GM21390 (cell line): ENCODE results near the gene PHKA1.
"Not testable (repeated sequence)": the region's sequence is repeated elsewhere in the genome, so short reads cannot be mapped to it uniquely, and the experiment has no call there.

ENCODE experiments used
- ATAC-seq: cut with Tn5 transposase; IDR thresholded peaks from one replicate; pipeline ENCODE4 v1.9.1; 2021; ENCODE audit not compliant: unreplicated experiment

The PHKA1 gene

DNA sequence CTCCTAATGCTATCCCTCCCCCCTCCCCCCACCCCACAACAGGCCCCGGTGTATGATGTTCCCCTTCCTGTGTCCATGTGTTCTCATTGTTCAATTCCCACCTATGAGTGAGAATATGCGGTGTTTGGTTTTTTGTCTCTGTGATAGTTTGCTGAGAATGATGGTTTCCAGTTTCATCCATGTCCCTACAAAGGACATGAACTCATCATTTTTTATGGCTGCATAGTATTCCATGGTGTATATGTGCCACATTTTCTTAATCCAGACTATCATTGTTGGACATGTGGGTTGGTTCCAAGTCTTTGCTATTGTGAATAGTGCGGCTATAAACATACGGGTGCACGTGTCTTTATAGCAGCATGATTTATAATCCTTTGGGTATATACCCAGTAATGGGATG is 44.6 kb downstream of the PHKA1 start:
- ATAC-seq, result not testable (repeated sequence)

DNA sequence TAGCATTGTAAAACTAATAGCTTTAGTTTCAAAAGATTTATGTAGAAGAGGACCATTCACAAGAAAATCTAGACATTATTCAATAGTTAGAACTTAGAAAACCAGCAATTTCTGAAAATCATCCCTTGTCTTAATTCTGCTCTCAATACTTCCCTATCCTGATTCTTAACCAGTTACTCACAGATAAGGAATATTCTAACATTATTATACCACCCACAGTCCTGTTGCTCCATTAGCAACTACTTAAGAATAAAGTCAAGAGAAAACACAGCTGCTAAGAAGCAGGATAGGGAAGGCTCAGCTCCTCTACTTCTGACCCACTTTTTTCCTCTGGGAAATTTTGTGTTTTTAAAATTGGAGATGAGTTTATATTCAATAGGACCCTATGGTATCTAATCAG is 47.7 kb downstream of the PHKA1 start:
- no peak for ATAC-seq

DNA sequence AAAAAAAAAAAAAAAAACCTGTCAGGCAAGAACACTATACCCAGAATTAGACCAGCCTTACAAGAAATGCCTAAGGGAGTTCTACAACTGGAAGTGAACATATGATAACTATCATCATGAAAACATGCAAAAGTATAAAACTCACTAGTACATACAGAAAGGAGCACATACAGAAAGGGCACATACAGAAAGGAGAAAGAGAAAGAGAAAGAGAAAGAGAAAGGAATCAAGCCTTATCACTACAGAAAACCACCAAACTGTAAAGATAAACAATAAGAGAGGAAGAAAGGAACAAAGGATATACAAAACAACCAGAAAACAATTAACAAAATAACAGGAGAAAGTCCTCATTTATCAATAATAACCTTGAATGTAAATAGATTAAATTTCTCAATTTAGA is 50.4 kb downstream of the PHKA1 start:
- peak; percentile 61 for ATAC-seq

DNA sequence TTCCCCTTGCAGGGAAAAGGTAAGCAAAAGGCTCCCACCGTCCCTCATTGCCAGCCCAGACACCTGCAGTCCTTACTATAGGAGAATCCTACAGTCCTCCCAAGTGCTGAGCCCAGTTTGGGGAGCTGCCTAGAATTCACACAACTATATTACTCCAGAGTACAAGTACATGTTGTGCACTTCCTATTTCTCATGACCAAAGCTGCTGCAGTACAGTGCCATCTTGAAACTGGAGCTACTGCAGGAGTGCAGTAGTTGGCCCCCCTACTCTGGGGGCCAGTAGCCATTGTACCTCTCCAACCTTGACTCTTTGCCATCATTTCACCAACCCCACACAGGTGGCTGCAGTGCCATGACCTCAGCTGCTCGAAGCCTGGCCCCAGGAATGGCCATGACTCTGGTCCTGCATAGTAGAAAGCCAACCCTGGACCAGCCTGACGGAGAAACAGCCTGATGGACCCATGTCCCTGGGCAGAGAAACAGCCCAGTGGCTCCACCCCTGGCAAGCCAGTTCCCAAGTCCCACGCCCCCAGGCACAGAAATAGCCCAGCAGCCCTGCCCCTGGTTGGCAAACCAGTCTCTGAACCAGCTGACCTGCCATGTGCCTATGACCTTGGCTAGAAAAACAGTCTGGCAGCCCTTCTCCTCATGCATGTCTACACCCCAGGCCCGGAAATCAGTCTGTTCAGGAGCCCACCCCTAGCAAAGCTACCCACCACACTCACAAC is 51.9 kb downstream of the PHKA1 start:
- no peak for ATAC-seq

DNA sequence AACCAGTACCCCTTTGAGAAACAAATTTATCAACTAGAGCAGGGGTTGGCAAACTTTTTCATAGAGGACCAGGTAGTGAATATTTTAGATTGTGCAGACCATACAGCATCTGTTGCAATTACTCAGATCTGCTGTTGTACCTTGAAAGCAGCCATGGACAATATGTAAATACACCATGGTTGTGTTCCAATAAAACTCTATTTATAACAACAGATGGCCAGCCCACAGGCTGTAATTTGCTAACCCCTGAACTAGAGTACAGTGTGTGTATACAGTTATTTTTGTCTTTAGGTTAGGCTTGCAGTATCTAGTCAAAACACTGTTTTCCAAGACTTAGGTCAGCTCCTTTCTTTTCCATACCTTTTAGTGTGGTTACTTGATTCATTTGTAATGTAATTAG is 54.4 kb downstream of the PHKA1 start:
- ATAC-seq, result no peak

DNA sequence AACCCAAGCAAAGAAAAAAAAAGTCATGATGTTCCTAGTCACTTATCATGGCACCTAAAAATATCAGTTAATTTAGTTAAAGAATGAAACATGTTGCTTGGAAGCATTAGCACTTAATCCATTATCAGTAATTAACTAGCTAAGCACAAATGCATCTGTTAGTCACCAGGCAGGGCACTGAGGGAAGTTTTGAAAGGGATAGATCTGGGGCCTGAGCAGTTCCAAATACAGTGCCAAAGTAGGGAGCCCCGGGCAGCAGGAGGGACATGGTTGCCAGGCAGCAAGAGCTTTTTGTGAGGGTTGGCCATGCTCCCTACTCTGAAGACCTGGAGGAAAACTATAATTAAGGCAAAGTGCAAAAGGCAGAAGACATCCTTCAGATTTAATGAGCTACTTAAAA is 62.0 kb downstream of the PHKA1 start:
- ATAC-seq, result no peak

DNA sequence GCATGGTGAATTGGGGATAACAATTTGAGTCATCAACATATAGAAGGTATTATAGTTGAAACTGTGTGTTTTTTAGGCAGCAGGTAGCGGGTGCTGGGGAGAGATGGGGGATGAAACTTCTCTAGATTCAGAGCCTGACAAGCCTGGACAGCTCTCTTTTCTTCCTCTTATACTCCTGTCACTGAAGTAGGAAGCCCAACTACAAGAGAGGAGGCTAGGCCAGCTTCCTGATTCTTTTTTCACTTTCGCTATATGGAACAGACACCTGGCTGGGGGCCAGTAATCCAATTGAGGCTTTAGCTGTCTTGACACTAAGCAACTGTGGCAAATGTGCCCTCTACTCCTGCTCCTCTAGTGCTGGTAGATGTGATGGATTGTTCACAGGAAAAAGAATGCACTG is 69.2 kb downstream of the PHKA1 start:
- peak; percentile 55 for ATAC-seq

DNA sequence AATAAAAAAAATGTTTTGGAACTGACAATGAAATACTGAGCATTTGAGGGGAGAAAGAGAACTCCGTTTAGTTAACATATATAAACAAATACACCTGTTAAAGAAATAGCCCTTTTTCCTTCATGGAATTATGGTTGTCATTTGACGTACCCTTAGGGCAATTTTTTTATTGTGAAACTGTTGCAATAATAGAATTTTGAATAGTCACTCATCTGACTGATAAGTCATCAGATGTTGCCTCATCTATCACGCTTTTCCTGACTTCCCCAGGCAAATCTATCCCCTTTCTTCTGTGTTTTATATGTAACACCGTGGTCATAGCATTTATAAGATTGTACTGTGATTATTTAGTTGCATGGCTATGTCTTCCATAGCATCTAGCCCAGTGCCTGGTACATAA is 72.5 kb downstream of the PHKA1 start:
- no peak for ATAC-seq

DNA sequence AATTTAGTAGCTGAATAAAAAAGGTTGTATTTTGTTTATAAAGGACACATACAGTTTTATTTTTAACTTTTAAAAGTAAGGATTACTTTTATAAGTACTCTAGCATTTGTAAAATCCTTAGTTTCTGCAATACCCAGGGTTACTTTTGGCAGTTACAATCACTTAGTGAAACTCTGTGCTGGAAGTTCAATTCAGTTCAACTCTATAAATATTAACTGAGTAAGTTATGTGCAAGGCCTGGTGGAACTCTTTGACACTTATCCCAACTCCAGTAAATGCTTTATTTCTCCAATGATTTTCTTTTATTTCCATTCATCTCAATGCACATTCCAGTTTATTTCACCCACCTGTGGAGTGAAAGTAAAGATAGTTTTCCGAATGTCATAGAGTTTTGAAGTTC is 78.2 kb downstream of the PHKA1 start:
- ATAC-seq, result no peak

DNA sequence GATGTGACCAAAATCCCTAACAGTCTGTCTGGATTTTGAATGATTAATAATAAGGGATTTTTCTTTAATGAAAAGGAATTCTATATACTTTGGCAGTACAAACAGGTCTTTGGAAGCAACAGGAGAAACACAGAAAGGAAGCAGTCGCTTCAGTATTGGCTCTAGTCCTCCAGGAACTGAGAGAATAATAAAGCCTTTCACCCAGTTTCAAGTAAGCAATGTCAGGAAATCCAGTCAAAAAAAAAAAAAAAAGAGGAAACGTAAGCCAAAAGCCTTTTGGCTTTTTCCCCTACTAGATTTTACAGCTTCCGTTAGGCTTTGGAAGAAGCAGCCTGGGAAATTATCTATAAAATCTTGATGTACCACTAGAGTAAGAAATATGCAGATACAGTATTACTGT is 79.8 kb downstream of the PHKA1 start:
- no peak for ATAC-seq

DNA sequence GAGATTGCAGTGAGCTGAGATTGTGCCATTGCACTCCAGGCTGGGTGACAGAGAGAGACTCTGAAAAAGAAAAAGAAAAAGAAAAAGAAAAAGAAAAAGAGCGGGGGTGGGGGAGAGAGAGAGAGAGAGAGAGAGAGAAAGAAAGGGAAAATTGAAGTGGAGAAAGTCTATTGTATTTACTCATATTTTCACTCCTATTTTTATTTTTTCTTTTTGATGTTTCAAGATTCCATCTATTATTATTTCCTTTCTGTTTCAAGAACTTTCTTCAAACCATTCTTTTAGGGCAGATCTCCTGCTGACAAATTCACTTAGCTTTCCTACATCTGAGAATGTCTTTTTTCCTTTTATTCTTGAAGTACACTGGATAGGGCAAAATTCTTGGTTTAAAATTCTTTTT is 83.9 kb downstream of the PHKA1 start:
- ATAC-seq, result no peak

DNA sequence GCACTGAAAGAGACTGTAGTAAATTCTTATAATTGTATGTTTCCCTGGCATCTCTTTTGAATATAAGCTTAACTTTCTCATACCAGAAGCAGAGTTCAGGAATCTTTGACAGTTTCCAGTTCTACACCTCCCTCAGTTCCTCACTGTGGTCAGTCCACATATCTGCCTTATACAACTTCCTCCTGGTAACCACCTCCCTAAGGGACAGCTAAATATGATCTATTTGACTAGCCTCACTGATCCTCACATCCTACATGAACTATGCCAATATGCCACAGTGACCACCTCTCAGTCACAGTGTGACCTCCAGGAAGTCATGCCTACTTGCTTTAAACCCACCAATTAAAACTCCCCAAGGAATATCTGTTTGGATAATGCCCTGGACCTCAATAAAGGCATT is 89.9 kb downstream of the PHKA1 start:
- ATAC-seq, result no peak

DNA sequence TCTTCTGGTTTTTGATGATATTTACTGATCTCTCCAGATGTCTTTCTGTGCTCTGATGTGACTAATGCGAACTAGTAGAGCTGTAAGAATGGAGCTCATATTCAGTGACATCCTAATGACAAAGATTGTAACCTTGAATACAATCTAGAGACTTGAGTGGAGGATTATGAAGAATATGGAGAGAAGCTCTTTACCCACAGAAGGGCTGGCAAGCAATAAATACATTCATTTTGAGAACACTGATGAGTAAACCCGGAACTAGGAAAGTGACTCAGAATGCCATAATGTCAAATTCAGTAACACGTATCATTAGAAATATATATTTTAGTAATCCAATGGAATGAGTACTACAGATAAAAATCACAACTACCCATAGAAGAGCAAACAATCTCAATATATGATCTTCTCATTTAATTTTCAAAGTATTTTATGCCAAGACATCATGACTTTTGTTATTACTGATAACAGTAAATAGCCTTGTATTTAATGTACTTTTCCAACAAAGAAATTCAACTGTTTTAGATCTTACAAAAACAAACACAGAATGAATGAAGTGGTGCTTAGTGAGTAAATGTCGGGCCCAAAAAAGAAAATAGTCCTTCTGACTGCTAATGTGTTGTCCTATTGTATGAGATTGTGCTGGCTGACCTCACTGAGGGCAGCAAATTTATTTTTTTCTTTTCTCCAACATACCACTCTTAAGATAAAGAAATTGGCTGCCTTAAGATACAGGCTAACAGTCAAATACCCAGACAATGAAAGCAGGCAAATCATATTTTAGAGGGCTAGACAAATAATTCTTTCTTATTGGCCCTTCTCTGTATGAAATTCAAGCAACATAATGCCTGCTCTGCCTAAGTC is 92.3 kb downstream of the PHKA1 start:
- ATAC-seq, result peak; percentile 90

DNA sequence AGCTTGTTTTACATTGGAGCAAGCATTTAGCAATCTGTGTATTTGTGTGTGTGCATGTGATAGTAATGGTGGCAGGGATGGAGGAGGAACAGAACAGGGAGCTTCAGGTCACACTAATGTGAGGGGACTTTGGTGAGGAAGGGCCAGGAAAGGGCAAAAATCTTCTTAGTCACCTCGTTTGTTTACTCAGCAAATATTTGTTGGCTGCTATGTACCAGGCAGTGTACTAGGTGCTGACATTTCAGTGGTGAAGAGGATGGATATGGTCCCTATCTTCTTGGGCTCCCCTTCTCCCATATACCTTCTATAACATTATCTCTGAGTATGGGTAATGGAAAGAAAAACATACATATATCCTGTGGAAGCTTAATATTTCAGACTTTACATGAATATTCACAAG is 92.9 kb downstream of the PHKA1 start:
- peak; percentile 18 for ATAC-seq

DNA sequence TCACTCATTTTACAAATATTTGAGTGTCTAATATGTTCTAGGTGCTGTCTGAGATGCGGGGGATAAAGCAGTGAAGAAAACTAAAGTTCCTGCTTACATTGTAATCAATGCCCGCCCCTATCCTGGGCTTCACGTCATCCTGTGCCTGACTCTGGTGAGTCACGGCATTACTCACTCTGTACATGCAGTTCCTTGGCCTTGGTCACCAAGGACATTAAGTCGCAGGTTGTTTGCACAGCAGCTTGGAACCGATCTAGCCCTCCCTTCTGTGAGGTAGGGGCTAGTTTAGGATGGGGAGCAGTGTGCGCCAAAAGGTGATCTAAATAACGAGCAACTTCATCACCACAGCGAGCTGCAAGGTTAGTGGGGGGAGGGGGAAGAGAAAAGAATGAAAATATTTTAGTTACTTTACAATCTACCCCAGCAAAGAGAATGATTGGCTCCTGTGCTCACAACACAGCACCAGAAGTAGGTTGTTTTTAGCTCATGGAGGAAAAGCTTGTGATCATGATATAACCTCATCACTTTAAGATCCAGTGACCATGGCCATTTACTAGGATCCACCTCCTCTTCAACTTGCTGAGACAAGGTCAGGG is 93.5 kb downstream of the PHKA1 start:
- ATAC-seq, result no peak

DNA sequence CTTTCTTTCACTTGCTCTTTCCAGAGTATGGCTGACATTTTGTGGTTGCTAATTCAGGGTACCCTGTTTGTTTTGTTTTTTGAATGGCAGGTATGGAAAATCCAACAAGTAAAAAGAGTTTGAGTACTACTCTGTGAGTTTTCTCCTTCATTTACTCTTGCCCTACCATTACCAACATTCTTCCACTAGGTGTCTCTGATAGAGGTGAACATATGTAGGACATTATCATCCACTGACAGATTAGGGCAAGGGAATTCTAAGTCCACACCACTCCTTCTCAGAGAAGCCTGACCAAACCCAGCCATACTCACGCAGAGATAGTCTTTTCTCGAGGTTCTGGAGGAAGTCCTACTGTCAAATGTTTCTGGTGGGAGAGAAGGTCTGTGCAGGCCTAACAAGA is 104.8 kb downstream of the PHKA1 start:
- ATAC-seq, result no peak

DNA sequence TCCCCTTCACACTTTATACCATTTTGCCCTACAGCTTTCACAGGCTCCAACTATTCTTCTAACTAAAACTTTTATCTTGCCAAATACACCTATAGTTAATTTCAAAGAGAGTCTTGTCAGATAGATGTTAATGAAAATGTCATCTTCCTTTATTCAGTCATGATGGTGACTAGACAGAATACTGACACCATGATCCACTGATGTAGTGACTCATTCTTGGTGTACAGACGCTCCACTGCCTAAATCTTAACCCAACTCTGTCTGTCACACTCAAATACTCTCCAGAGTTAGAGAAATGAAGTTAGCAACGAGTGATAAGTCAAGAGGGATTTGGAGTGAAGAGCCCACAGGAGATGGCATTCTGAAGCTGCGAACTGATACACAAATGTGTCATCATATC is 109.4 kb downstream of the PHKA1 start:
- ATAC-seq, result no peak

DNA sequence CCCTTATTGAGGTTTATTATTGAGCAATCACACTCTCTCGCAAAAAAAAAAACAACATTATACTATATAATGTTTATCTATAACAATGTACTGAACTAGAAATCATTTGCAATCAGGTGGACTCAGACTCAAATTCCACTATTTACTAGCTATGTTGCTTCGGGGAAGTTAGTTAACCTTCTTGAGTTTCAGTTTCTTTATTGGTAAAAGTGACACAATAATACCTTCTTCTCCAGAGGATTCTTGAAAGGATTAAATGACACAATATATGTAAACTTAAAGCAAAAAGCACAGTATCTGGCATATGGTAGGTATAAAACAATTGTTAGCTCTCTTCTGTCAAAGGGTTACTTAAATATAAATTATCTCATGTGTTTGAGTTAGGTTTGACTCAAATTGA is 110.0 kb downstream of the PHKA1 start:
- no peak for ATAC-seq

DNA sequence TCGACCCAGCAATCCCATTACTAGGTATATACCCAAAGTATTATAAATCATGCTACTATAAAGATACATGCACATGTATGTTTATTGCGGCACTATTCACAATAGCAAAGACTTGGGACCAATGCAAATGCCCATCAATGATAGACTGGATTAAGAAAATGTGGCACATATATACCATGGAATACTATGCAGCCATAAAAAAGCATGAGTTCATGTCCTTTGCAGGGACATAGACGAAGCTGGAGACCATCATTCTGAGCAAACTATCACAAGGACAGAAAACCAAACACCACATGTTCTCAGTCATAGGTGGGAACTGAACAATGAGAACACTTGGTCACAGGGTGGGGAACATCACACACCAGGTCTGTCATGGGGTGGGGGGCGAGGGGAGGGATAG is 123.1 kb downstream of the PHKA1 start:
- not testable (repeated sequence) for ATAC-seq

DNA sequence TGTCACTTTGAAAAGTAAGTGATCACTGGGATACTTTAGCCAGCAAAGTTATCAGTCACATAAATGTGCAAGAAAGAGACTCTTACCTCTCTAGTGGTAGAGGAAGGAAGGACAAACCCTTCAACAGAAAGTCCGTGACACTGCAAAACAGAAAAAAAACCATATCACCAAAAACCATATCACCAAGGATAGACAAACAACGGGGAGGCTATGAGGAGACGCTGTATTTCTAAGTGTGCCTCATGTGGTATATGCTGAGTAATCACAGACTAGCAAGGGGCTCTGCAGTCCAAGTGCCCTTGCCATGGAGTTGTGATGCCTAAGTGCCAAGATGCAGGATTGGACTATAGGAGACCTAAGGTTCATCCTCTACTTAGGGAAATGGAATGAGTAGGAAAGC is 129.9 kb downstream of the PHKA1 start:
- ATAC-seq, result no peak

DNA sequence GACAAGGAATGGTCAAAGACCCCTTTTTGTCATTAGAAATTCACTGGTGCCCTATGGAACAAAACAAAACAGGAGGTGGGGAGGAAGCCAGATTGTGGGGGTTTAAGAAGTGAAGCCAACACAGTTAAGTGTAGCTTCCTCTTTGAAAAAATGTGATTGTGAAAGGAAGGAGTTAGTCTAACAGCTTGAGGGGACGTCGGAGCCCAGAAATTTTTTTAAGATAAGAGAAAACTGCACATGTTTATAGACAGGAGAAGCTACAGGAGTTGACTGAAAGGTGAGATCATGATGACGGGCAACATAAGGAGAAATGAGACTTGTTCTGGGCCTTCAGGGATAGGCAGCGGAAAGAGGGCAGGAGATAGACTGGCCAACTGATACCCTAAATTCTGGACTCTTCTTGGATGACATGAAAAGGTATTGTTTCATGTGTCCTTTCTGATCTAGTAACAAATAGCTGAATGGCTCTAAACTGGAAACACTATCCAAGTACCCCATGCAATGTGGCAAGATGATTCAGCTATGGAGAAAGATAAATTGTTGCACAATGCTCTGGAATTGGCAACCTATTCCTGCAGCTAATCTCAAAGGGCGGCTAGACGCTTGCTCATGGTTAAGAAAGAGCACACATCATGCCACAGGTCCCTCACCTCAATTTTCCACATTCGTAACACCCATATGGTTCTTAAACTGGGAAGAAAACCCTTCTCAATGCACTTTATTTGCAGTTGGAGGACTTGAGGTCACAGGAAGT is 137.8 kb downstream of the PHKA1 start:
- no peak for ATAC-seq

DNA sequence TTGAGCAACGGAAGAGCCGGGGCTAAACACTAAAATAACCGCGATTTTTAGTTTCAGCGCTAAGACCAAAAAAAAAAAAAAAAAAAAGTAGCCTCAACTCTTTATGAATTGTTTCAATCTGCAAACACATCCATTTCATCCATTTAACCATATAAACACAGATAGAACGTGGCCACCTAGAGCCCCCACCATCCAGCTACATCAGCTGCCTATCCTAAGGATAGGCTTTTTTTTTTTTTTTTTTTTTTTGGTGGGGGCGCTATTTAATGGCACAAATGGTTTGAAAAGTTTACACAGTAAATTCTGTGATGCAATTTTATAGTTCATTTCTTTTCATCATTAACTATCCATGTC is 141.0 kb downstream of the PHKA1 start:
- ATAC-seq, result peak; percentile 24
